ENCODE results near the gene SAV1.

SAV1 gene

DNA sequence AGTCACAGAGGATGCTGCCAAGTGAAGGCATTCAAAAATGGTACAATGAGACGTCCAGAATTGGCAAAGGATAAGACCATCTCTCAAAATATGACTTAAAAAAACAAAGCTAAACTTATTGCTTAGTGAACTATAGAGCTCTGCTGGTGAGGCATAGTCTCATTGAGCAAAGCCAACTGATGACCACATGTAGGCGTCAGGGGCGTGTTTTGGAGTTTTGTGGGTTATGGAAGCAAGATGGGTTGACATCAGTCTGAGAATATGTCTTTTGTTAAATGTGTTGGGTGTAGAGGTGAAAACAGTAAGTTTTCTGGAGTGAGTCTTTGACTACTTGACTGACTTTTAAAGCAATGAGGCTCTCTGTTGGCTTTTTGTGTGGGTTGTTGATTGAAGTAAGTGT lies 60.9 kb downstream of the SAV1 start:
- no peak for DNase-seq (ENCODE audit: low spot score)

DNA sequence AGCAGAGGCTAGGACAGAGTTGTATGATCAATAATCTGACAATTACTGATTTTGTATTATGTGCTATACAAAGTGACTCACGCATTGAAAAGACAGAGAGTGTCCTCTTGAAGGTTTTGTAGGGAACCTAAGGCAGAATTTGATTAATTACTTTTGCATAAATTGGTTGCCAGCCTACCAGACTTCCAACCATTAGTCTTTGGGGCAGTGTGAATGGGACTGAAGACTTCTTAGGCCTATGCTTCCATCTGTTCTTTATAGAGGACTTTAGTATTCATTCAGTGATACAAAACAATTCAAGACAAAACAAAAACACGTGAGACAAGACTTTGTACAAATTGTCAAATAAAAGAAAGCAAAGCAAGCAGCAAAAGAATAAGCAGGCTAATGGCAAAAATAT lies 61.6 kb downstream of the SAV1 start:
- DNase-seq (ENCODE audit: low spot score): no peak

DNA sequence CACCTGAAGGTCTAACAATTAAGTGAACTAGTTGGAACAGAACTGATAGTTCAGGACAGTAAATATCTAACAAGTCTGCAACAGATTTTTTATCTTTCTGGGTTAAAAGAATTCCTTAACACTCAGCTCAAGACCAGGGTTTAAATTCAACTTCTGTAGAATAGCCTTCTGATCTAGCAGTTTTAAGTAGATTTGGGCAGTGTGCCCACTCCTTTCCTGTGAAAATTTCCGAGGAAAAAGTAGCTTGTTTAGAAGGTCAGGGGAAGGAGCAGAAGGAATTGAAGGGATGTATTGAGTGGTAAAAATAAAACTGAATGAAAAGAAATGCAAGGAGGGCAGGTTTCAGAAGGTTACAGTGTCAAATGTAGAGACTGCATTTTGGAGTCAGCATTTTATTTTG lies 62.3 kb downstream of the SAV1 start:
- no peak for DNase-seq (ENCODE audit: low spot score)

DNA sequence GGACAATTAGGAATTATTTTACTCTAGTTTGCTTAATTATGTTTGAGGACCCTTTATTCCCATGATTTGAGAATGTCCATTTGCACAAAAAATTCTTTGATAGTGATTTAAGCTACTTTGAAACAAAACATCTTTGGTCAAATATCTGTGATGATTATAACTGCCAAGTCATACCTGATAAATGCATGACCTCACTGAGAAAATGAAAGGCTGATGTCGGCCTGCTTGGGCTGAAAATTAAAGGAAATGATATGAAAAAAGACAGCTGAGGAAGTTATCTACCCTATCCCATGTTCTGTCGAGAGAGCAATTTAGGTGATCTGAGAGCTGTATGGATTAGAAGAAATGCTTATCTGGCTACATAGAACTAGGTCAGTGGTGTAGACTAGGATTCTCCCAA lies 64.5 kb downstream of the SAV1 start:
- peak; percentile 12 for DNase-seq (ENCODE audit: low spot score)

DNA sequence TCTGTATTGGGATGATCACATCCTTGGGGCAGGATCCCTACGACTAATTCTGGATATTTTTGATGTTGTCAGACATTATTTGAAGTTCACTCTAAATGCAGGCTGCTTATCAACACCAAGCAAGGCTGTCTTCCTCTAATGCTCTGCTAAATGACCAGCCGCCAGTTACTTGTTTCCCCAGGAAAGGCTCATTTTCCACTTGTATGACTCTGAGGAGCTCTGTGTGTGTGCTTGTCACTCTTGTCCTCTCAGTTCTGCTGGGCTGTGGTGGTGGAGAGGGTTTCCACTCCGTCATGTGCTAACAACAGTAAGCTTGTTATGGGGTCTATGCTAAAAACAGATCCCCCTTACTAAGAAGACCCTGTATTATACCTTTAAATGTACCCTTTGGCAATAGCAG lies 66.1 kb downstream of the SAV1 start:
- DNase-seq (ENCODE audit: low spot score): no peak

DNA sequence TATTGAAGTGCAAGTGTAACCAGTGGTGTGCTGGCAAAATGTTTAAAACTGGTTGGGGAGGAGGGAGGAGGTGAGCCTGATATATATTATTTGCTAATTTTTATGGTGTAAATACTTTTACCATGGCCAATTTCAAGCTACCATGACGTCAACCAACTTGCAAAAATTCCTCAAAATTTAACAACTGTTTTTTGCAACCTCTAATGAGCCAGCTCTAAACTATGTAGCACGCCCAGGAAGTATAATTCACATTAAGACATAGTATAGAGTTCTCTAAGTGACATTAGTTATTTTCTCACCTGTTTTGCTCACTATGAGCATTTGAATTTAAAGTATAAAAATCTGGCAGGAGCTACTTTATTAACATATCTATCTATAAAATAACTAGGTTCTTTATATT lies 66.7 kb downstream of the SAV1 start:
- no peak for DNase-seq (ENCODE audit: low spot score)

DNA sequence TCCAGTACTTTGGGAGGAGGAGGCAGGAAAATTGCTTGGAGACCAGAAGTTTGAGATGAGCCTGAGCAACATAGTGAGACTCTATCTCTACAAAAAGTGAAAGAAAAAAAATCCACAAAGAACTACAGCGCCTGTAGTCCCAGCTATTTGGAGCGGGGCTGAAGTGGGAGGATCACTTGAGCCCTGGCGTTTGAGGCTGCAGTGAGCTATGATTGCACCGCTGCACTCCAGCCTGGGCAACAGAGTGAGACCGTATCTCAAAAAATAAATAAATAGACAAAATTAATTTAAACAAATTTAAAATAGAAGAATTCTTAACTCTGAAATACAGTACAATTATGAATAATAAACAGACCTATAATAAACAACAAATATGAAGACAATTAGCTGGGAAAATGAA lies 67.3 kb downstream of the SAV1 start:
- peak; percentile 8 for DNase-seq (ENCODE audit: low spot score)

DNA sequence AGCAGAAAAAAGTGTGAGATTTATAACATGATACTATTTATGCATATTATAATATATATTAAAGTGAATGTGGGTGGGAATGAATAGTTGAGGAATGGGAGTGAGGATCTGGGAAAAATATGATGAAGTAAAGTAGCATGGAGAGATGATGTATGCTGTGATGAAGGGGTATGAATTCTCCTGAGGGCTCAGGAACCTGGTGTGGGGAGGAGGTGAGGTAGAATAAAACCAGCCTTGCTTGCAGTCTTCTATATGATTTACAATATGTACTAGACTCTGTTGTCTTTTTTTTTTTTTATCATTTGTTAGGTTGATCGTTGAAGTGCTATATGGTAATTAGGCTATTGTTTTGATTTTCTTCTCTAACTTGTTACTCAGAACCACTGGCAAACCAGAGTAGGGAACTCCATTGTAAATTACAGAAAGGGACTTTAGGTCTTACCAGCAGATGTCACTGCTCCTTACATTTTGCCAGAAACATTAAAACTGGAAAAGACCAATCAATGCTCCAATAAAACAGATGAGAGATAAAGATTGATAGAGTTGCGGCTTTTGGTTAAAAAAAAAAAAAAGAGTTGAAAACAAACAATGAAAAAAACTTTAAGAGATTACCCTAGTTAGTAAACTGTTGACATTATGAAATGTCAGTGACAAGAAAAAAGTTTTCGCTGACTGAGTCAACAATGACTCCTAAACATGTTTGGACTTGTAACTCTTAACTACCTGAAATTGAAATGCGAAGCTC lies 68.2 kb downstream of the SAV1 start:
- peak; percentile 51 for DNase-seq (ENCODE audit: low spot score)

DNA sequence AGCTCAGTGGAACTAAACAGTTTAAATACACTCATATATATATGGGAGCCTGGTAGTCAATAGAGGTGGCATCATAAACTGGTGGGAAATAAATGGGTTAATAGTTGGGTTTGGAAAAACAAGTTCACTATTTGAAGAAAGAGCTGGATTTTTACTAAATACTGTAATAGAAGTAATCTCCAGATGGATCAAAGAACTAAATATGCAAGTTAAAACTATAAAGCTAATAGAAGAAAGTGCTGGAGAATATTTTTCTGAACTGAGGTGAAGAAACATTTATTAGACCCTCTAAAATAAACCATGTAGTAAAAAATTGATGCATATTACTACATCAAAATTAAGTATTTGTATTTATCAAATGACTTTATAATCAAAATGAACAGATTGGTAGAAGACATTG lies 69.3 kb downstream of the SAV1 start:
- DNase-seq (ENCODE audit: low spot score): no peak

DNA sequence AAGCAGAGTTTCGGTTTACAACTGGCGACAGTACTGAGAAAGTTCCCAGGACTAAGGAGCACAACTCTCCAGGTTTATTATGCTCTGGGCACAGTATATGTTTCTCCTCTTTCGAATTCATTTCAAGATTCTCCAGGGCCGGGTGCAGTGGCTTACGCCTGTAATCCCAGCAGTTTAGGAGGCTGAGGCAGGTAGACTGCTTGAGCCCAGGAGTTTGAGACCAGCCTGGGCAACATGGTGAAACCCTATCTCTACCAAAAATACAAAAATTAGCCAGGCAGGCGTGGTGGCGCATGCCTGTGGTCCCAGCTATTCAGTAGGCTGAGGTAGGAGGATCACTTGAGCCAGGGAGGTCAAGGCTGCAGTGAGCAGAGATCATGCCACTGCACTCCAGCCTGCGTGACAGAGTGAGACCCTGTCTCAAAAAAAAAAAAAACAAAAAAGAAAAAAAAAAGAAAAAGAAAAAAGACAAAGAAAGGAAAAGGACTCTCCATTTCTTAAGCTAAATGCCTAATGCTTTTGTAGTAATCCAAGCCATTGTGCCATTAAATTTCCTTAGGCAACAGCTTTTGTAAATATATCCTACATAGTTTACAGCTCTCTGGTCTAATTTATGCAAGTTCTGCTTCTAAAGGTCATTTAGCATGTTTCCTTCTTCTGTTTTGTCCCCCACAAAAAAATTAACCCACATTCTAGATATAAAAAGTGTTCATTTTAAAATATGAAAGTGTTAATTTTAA lies 73.4 kb downstream of the SAV1 start:
- DNase-seq (ENCODE audit: low spot score): no peak

DNA sequence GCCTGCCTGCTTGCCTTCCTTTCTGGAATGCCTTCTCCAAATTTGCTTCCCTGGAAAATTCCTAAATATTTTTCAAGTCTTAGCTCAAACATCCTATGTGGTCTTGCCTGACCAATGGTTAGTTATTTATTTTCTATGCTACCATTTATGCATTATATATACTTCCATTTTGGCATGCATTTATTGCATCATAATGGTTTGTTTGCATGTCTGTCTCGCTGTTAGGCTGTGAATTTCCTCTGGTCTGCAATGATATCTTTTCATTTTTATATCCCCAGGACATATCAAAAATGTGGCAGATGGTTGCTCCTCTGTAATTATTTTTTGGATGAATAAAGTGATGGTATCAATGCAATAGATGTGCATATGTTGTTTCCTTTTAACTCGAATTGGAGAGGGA lies 77.6 kb downstream of the SAV1 start:
- no peak for DNase-seq (ENCODE audit: low spot score)
